Suprapubic skin (tissue), 3 donors: ENCODE data around the gene ARID5B.

Experiments used
- EP300 ChIP-seq: sonication (generic); formaldehyde crosslinking; IDR thresholded peaks from one replicate; pipeline ENCODE4 v1.6.1; 2017; ENCODE audit warnings: antibody characterized with exemption
- POLR2A ChIP-seq, 2 donors: fragments of 450-650 bp; IDR thresholded peaks; one replicate each; pipeline ENCODE4 v1.6.1; 2017; ENCODE audit warnings: antibody characterized with exemption in 2 of 2, mild to moderate bottlenecking in 2 of 2, moderate library complexity in 2 of 2
- TF ChIP-seq, protein P1 (sequence below), 2 donors: fragments of 200-600 bp in 1 of 2; fragments of 450-650 bp in 1 of 2; sonication (generic) in 1 of 2; IDR thresholded peaks; one replicate each; pipeline ENCODE4 v1.5.1; 2016 to 2019; ENCODE audit warnings: antibody characterized with exemption in 2 of 2, mild to moderate bottlenecking in 1 of 2, moderate library complexity in 1 of 2

DNA sequence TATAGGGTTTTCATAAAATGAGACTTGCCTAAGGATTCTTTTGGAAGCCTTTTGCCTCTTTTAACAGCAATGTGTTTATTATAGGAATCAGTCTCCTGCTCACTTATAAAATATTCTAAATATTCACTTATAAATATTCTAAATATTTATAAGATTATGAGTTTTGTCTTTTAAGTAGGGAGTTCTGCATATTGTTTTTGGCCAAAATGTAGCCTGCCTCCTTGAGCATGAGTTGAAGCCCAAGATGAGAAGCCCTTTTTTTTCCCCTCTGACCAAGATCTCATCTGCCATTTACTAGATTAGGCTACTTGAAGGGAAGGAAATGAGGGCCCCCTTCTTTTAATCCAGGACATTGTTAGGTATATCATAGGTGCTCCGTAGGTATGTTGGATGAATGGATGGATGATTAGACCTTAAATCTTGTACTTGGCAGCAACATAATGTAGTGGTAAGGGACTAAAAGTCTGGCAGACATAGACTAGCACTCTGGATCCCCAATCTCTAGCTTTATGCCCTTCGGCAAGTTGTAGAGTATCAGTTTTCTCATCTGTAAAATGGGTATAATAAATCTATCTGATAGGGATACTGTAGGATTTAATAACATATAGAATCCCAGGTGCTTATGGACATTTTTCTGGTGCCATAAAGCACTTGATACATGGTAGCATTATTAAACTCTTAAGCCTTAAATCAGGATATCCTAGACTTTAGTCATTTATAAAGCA is 59.1 kb downstream of the ARID5B start:
- TF ChIP-seq, protein P1, sequence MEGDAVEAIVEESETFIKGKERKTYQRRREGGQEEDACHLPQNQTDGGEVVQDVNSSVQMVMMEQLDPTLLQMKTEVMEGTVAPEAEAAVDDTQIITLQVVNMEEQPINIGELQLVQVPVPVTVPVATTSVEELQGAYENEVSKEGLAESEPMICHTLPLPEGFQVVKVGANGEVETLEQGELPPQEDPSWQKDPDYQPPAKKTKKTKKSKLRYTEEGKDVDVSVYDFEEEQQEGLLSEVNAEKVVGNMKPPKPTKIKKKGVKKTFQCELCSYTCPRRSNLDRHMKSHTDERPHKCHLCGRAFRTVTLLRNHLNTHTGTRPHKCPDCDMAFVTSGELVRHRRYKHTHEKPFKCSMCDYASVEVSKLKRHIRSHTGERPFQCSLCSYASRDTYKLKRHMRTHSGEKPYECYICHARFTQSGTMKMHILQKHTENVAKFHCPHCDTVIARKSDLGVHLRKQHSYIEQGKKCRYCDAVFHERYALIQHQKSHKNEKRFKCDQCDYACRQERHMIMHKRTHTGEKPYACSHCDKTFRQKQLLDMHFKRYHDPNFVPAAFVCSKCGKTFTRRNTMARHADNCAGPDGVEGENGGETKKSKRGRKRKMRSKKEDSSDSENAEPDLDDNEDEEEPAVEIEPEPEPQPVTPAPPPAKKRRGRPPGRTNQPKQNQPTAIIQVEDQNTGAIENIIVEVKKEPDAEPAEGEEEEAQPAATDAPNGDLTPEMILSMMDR (IDR thresholded peaks at IDR 0.05) = no peak
- TF ChIP-seq POLR2A (IDR thresholded peaks at IDR 0.05) (no peak), EP300 (no peak)
